ENCODE data around the gene MDFIC. TPM values are rescaled to one million over a fixed set of nuclear protein-coding genes. Genes with fewer than 3 reads are reported as not detected.

The MDFIC gene
- polyA plus RNA-seq, 1 donor from 2014 or later: 55.1 TPM

- H3K27ac Mint-ChIP-seq: peak overlapping the region in 1 of 3 donors; percentile 3
These were observed 31.8 kb downstream of the MDFIC start for GRCh38 chr7:114953724-114954123.

GRCh38 chr7:114956702-114957101, 34.8 kb downstream of the MDFIC start:
- H3K4me1 Mint-ChIP-seq: peaks cover 32 to 55% (median 40%) of the 10 kb centered on the region in 3 donors
- no peaks in the 10 kb centered on the region for H3K27me3 Mint-ChIP-seq
- no peaks in the 10 kb centered on the region for H3K9me3 Mint-ChIP-seq
- H3K4me3 Mint-ChIP-seq: no peak overlapping the region
- peaks cover 6% of the 10 kb centered on the region for H3K36me3 Mint-ChIP-seq
- H3K27ac Mint-ChIP-seq: no peak overlapping the region

More at GRCh38 chr7:114953724-114954123, 31.8 kb downstream of the MDFIC start:
- H3K4me3 Mint-ChIP-seq: no peak overlapping the region
- peaks cover 42 to 48% (median 47%) of the 10 kb centered on the region in 3 donors for H3K4me1 Mint-ChIP-seq
- H3K36me3 Mint-ChIP-seq: peaks cover 6% of the 10 kb centered on the region
- H3K9me3 Mint-ChIP-seq: no peaks in the 10 kb centered on the region
- peaks cover 3% of the 10 kb centered on the region for H3K27me3 Mint-ChIP-seq

- Mint-ChIP-seq H3K27ac (no peak overlapping the region), H3K4me1 (peaks cover 32 to 55% (median 46%) of the 10 kb centered on the region in 3 donors), H3K4me3 (no peak overlapping the region), H3K36me3 (peaks cover 6% of the 10 kb centered on the region), H3K9me3 (no peaks in the 10 kb centered on the region), H3K27me3 (no peaks in the 10 kb centered on the region)
These were observed 35.5 kb downstream of the MDFIC start for GRCh38 chr7:114957444-114957843.

GRCh38 chr7:114959931-114960330, 38.0 kb downstream of the MDFIC start:
- H3K4me1 Mint-ChIP-seq: peaks cover 29 to 53% (median 50%) of the 10 kb centered on the region in 3 donors
- no peaks in the 10 kb centered on the region for H3K9me3 Mint-ChIP-seq
- no peak overlapping the region for H3K27ac Mint-ChIP-seq
- no peaks in the 10 kb centered on the region for H3K27me3 Mint-ChIP-seq
- no peak overlapping the region for H3K4me3 Mint-ChIP-seq
- H3K36me3 Mint-ChIP-seq: peaks cover 6% of the 10 kb centered on the region

GRCh38 chr7:114962441-114962840, 40.5 kb downstream of the MDFIC start:
- peaks cover 3% of the 10 kb centered on the region for H3K36me3 Mint-ChIP-seq
- no peak overlapping the region for H3K4me3 Mint-ChIP-seq
- peaks cover 23 to 53% (median 53%) of the 10 kb centered on the region in 3 donors for H3K4me1 Mint-ChIP-seq
- H3K27ac Mint-ChIP-seq: no peak overlapping the region
- H3K27me3 Mint-ChIP-seq: no peaks in the 10 kb centered on the region
- H3K9me3 Mint-ChIP-seq: no peaks in the 10 kb centered on the region

GRCh38 chr7:114966156-114966555, 44.3 kb downstream of the MDFIC start:
- H3K9me3 Mint-ChIP-seq: no peaks in the 10 kb centered on the region
- H3K27me3 Mint-ChIP-seq: no peaks in the 10 kb centered on the region
- H3K4me1 Mint-ChIP-seq: peaks cover 20 to 60% (median 43%) of the 10 kb centered on the region in 3 donors
- H3K36me3 Mint-ChIP-seq: peaks cover under 1% of the 10 kb centered on the region
- H3K4me3 Mint-ChIP-seq: peak overlapping the region in 1 of 4 donors; percentile 26
- H3K27ac Mint-ChIP-seq: peak overlapping the region in 1 of 3 donors; percentile 18

GRCh38 chr7:114969096-114969495, 47.2 kb downstream of the MDFIC start:
- Mint-ChIP-seq H3K4me1 (peaks cover 35 to 65% (median 50%) of the 10 kb centered on the region in 3 donors), H3K36me3 (no peaks in the 10 kb centered on the region), H3K4me3 (no peak overlapping the region), H3K27me3 (no peaks in the 10 kb centered on the region), H3K27ac (no peak overlapping the region), H3K9me3 (no peaks in the 10 kb centered on the region)

GRCh38 chr7:114970308-114970707, 48.4 kb downstream of the MDFIC start:
- Mint-ChIP-seq H3K4me3 (peak overlapping the region in 1 of 4 donors; percentile 61), H3K27me3 (no peaks in the 10 kb centered on the region), H3K9me3 (no peaks in the 10 kb centered on the region), H3K27ac (peak overlapping the region in 1 of 3 donors; percentile 48), H3K36me3 (no peaks in the 10 kb centered on the region), H3K4me1 (peaks cover 41 to 70% (median 54%) of the 10 kb centered on the region in 3 donors)

GRCh38 chr7:114970732-114971131, 48.8 kb downstream of the MDFIC start:
- Mint-ChIP-seq H3K9me3 (no peaks in the 10 kb centered on the region), H3K27me3 (no peaks in the 10 kb centered on the region), H3K27ac (no peak overlapping the region), H3K36me3 (no peaks in the 10 kb centered on the region), H3K4me3 (no peak overlapping the region), H3K4me1 (peaks cover 41 to 67% (median 55%) of the 10 kb centered on the region in 3 donors)

- H3K36me3 Mint-ChIP-seq: no peaks in the 10 kb centered on the region
- peaks cover 45 to 62% (median 53%) of the 10 kb centered on the region in 3 donors for H3K4me1 Mint-ChIP-seq
- H3K9me3 Mint-ChIP-seq: no peaks in the 10 kb centered on the region
- H3K4me3 Mint-ChIP-seq: peak overlapping the region in 2 of 4 donors; percentile 2 to 73
- H3K27ac Mint-ChIP-seq: no peak overlapping the region
- H3K27me3 Mint-ChIP-seq: no peaks in the 10 kb centered on the region
These were observed 50.7 kb downstream of the MDFIC start for GRCh38 chr7:114972567-114972966.

GRCh38 chr7:114973147-114973546, 51.3 kb downstream of the MDFIC start:
- Mint-ChIP-seq H3K4me1 (peaks cover 44 to 61% (median 54%) of the 10 kb centered on the region in 3 donors), H3K4me3 (no peak overlapping the region), H3K27me3 (no peaks in the 10 kb centered on the region), H3K9me3 (no peaks in the 10 kb centered on the region), H3K36me3 (no peaks in the 10 kb centered on the region), H3K27ac (no peak overlapping the region)

- H3K36me3 Mint-ChIP-seq: peaks cover 4% of the 10 kb centered on the region
- no peaks in the 10 kb centered on the region for H3K9me3 Mint-ChIP-seq
- peak overlapping the region in 2 of 4 donors; percentile 68 to 79 for H3K4me3 Mint-ChIP-seq
- H3K27ac Mint-ChIP-seq: no peak overlapping the region
- H3K27me3 Mint-ChIP-seq: no peaks in the 10 kb centered on the region
- peaks cover 54 to 69% (median 59%) of the 10 kb centered on the region in 3 donors for H3K4me1 Mint-ChIP-seq
These were observed 53.5 kb downstream of the MDFIC start for GRCh38 chr7:114975401-114975800.

GRCh38 chr7:114976666-114977065, 54.8 kb downstream of the MDFIC start:
- Mint-ChIP-seq H3K27ac (peak overlapping the region in 1 of 3 donors; percentile 31), H3K36me3 (peaks cover 8% of the 10 kb centered on the region), H3K27me3 (no peaks in the 10 kb centered on the region), H3K4me1 (peaks cover 58 to 69% (median 59%) of the 10 kb centered on the region in 3 donors), H3K4me3 (no peak overlapping the region), H3K9me3 (no peaks in the 10 kb centered on the region)

- Mint-ChIP-seq H3K36me3 (peaks cover 12% of the 10 kb centered on the region), H3K4me3 (no peak overlapping the region), H3K27me3 (no peaks in the 10 kb centered on the region), H3K9me3 (no peaks in the 10 kb centered on the region), H3K27ac (no peak overlapping the region), H3K4me1 (peaks cover 54 to 68% (median 58%) of the 10 kb centered on the region in 3 donors)
These were observed 55.4 kb downstream of the MDFIC start for GRCh38 chr7:114977277-114977676.

- H3K9me3 Mint-ChIP-seq: no peaks in the 10 kb centered on the region
- H3K36me3 Mint-ChIP-seq: peaks cover 15% of the 10 kb centered on the region
- H3K27me3 Mint-ChIP-seq: no peaks in the 10 kb centered on the region
These were observed 57.5 kb downstream of the MDFIC start for GRCh38 chr7:114979388-114979787.

GRCh38 chr7:114979803-114980507, 58.1 kb downstream of the MDFIC start:
- H3K4me3 Mint-ChIP-seq: peak overlapping the region in 1 of 4 donors; percentile 34
- H3K27ac Mint-ChIP-seq: peak overlapping the region in 1 of 3 donors; percentile 65
- H3K4me1 Mint-ChIP-seq: peaks cover 37 to 52% (median 43%) of the 10 kb centered on the region in 3 donors
- peaks cover 15% of the 10 kb centered on the region for H3K36me3 Mint-ChIP-seq
- H3K27me3 Mint-ChIP-seq: no peaks in the 10 kb centered on the region
- no peaks in the 10 kb centered on the region for H3K9me3 Mint-ChIP-seq

More at GRCh38 chr7:114979388-114979787, 57.5 kb downstream of the MDFIC start:
- peak overlapping the region in 2 of 4 donors; percentile 1 to 72 for H3K4me3 Mint-ChIP-seq
- peak overlapping the region in 1 of 3 donors; percentile 19 for H3K27ac Mint-ChIP-seq
- peaks cover 41 to 58% (median 48%) of the 10 kb centered on the region in 3 donors for H3K4me1 Mint-ChIP-seq
